ENCODE measurements around the gene KCNH8. TPM values are rescaled to one million over a fixed set of nuclear protein-coding genes. Genes with fewer than 3 reads are reported as not detected.

The KCNH8 gene
- polyA plus RNA-seq, 3 donors: 0.03 TPM; not detected in 2

DNA sequence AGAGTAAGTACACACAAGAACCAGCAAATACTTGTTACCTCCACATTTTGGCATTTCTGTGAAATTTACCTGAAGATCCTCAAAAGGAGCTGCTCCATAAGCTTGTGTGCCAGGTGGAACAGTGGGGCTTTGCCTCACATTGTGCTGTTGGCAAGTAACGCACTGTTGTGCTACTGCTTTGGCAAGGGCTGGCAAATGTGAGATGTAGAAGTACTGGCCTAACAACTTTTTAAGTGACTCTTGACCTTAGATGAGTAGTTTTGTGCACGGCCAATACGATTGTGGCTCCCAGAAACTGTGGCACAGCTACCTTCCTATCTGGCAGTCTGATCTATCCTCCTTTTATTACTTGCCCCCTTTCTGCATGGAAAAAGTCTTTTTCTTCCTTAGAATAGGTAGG is 337.0 kb downstream of the KCNH8 start:
- WGBS (ENCODE audit: insufficient coverage): 89% methylated on average over 1 of the region's 3 CpGs
- Histone ChIP-seq H3K4me1 (ENCODE audit: control insufficient read depth in 1 of 2, insufficient read depth in 2 of 2, low read length in 2 of 2) (no peaks in the 10 kb centered on the region), H2AFZ (ENCODE audit: insufficient read depth, low read depth, low read length, poor library complexity, severe bottlenecking) (no peak overlapping the region), H3K79me2 (ENCODE audit: insufficient read depth, low read length) (no peaks in the 10 kb centered on the region), H3K27me3 (ENCODE audit: control insufficient read depth in 2 of 2, insufficient read depth in 2 of 2, low read length in 2 of 2) (no peaks in the 10 kb centered on the region), H3K9ac (ENCODE audit: insufficient read depth, low read length, poor library complexity, severe bottlenecking) (no peak overlapping the region), H3K9me3 (replicated peaks in 1 of 2; ENCODE audit: control insufficient read depth in 1 of 2, insufficient read depth in 1 of 2, low read length in 2 of 2) (peaks cover 0 to 6% of the 10 kb centered on the region in 2 donors), H3K4me2 (replicated peaks; ENCODE audit: extremely low read depth, low read length, poor library complexity, severe bottlenecking) (no peak overlapping the region), H4K20me1 (ENCODE audit: insufficient read depth, low read length) (no peaks in the 10 kb centered on the region), H3K27ac (ENCODE audit: low read depth in 1 of 2, low read length in 2 of 2) (no peak overlapping the region), H3K36me3 (replicated peaks in 1 of 2; ENCODE audit: control insufficient read depth in 1 of 2, insufficient read depth in 2 of 2, low read length in 2 of 2) (no peaks in the 10 kb centered on the region), H3K4me3 (replicated peaks in 1 of 3; ENCODE audit: low read depth in 2 of 3, low read length in 3 of 3) (no peak overlapping the region)
- Mint-ChIP-seq H3K4me3 (no peak overlapping the region), H3K27ac (no peak overlapping the region), H3K36me3 (no peaks in the 10 kb centered on the region), H3K4me1 (no peaks in the 10 kb centered on the region), H3K27me3 (ENCODE audit: low read depth in 3 of 3) (no peaks in the 10 kb centered on the region), H3K9me3 (peaks cover 0 to 5% (median 2%) of the 10 kb centered on the region in 7 donors)
- DNase-seq: no peak
- TF ChIP-seq, protein P1, sequence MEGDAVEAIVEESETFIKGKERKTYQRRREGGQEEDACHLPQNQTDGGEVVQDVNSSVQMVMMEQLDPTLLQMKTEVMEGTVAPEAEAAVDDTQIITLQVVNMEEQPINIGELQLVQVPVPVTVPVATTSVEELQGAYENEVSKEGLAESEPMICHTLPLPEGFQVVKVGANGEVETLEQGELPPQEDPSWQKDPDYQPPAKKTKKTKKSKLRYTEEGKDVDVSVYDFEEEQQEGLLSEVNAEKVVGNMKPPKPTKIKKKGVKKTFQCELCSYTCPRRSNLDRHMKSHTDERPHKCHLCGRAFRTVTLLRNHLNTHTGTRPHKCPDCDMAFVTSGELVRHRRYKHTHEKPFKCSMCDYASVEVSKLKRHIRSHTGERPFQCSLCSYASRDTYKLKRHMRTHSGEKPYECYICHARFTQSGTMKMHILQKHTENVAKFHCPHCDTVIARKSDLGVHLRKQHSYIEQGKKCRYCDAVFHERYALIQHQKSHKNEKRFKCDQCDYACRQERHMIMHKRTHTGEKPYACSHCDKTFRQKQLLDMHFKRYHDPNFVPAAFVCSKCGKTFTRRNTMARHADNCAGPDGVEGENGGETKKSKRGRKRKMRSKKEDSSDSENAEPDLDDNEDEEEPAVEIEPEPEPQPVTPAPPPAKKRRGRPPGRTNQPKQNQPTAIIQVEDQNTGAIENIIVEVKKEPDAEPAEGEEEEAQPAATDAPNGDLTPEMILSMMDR (IDR thresholded peaks at IDR 0.05): no peak
- intact Hi-C loops (cut with micrococcal nuclease): no loop called here

DNA sequence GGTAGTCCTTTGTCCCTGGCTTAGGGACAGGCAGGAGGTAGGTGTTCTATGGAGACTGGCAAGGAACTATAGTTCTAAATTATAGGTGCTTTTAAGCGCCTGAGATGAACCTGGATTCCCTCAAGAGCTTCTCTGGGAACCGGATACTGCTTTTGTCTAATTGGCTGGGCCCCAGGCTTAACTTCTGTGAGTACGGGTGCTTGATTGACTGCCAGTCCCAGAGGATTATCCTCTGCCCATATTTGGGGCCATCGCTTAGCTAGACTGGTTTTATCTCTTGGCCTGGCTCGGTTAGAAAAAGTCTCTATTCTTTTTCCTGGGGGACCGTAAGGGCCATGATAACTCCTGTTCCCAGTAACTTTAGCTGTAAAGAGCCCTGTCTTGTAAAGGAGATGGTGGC is 339.1 kb downstream of the KCNH8 start:
- Mint-ChIP-seq H3K27ac (no peak overlapping the region), H3K9me3 (peaks cover 0 to 5% (median 2%) of the 10 kb centered on the region in 7 donors), H3K4me1 (no peaks in the 10 kb centered on the region), H3K4me3 (no peak overlapping the region), H3K36me3 (no peaks in the 10 kb centered on the region), H3K27me3 (ENCODE audit: low read depth in 3 of 3) (no peaks in the 10 kb centered on the region)
- H3K79me2 ChIP-seq (ENCODE audit: insufficient read depth, low read length): no peaks in the 10 kb centered on the region
- TF ChIP-seq, protein P1 (IDR thresholded peaks at IDR 0.05): no peak
- 94% methylated on average over 4 of the region's 6 CpGs for WGBS (ENCODE audit: insufficient coverage)
- H3K9ac ChIP-seq (ENCODE audit: insufficient read depth, low read length, poor library complexity, severe bottlenecking): no peak overlapping the region
- H3K27me3 ChIP-seq (ENCODE audit: control insufficient read depth in 2 of 2, insufficient read depth in 2 of 2, low read length in 2 of 2): no peaks in the 10 kb centered on the region
- no peaks in the 10 kb centered on the region for H4K20me1 ChIP-seq (ENCODE audit: insufficient read depth, low read length)
- H3K4me1 ChIP-seq (ENCODE audit: control insufficient read depth in 1 of 2, insufficient read depth in 2 of 2, low read length in 2 of 2): no peaks in the 10 kb centered on the region
- intact Hi-C loops (cut with micrococcal nuclease): no loop called here
- no peaks in the 10 kb centered on the region for H3K36me3 ChIP-seq (replicated peaks in 1 of 2; ENCODE audit: control insufficient read depth in 1 of 2, insufficient read depth in 2 of 2, low read length in 2 of 2)
- no peak overlapping the region for H2AFZ ChIP-seq (ENCODE audit: insufficient read depth, low read depth, low read length, poor library complexity, severe bottlenecking)
- peaks cover 0 to 6% of the 10 kb centered on the region in 2 donors for H3K9me3 ChIP-seq (replicated peaks in 1 of 2; ENCODE audit: control insufficient read depth in 1 of 2, insufficient read depth in 1 of 2, low read length in 2 of 2)
- DNase-seq: no peak
- H3K4me3 ChIP-seq (replicated peaks in 1 of 3; ENCODE audit: low read depth in 2 of 3, low read length in 3 of 3): no peak overlapping the region
- no peak overlapping the region for H3K4me2 ChIP-seq (replicated peaks; ENCODE audit: extremely low read depth, low read length, poor library complexity, severe bottlenecking)
- no peak overlapping the region for H3K27ac ChIP-seq (ENCODE audit: low read depth in 1 of 2, low read length in 2 of 2)
